Measurements from ENCODE around the gene OMD.
A peak's percentile ranks its signal among the peaks of the same experiment; 100 is the strongest.
"Not testable (repeated sequence)": the region's sequence is repeated elsewhere in the genome, so short reads cannot be mapped to it uniquely, and the experiment has no call there.

The OMD gene

GRCh38 chr9:92432350-92432749 lies 8.1 kb upstream of the OMD start:
- H3K9me3 Mint-ChIP-seq: no peaks in the 10 kb centered on the region
- no peak overlapping the region for H3K4me3 Mint-ChIP-seq
- no peaks in the 10 kb centered on the region for H3K4me1 Mint-ChIP-seq
- H3K27me3 Mint-ChIP-seq: no peaks in the 10 kb centered on the region
- DNase-seq: no peak
- H3K27ac Mint-ChIP-seq: no peak overlapping the region
- ATAC-seq (replicated peaks): no peak
- H3K36me3 Mint-ChIP-seq: peaks cover 5 to 6% of the 10 kb centered on the region in 2 donors

GRCh38 chr9:92429836-92430235 lies 5.6 kb upstream of the OMD start:
- Mint-ChIP-seq H3K4me3 (no peak overlapping the region), H3K27ac (no peak overlapping the region), H3K27me3 (no peaks in the 10 kb centered on the region), H3K36me3 (peaks cover 5 to 6% of the 10 kb centered on the region in 2 donors), H3K4me1 (no peaks in the 10 kb centered on the region), H3K9me3 (no peaks in the 10 kb centered on the region)
- no peak for ATAC-seq (replicated peaks)
- DNase-seq: no peak

DNA sequence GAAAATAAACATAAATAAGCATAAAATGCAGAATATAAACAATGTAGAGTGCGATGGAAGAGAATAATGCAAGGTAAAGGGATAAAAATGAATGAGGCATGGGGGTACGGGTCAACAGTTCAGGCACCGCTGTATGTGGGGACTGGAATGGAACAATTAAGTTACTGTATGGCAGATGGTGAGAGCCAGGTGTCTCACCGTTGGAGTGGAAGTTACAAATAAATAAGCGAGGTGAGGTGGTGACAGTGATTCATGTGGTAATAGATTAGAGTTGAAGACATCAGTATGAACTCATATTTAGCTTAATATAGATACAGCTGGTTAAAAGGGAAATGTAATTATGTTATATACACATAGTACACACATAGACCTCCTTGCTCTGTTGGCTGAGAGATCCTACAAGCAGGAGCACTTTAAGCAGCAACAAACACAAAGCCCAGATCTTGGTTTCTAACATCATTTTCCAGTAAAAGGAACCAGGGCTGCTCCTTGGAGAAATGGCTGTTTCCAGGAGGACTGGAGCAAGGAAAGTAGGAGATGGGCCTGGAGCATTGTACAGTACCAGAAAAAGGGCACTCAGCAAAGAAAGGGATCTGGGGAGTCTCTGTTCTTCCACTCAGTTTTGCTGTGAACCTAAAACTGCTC lies 2.4 kb upstream of the OMD start:
- no peaks in the 10 kb centered on the region for H3K27me3 Mint-ChIP-seq
- ATAC-seq (replicated peaks): no peak
- no peaks in the 10 kb centered on the region for H3K9me3 Mint-ChIP-seq

GRCh38 chr9:92425474-92425873 lies 1.2 kb upstream of the OMD start:
- H3K36me3 Mint-ChIP-seq: peaks cover 2 to 7% of the 10 kb centered on the region in 2 donors
- peaks cover 4 to 6% of the 10 kb centered on the region in 2 donors for H3K4me1 Mint-ChIP-seq
- H3K27ac Mint-ChIP-seq: no peak overlapping the region
- no peaks in the 10 kb centered on the region for H3K9me3 Mint-ChIP-seq
- ATAC-seq (replicated peaks): no peak
- no peak overlapping the region for H3K4me3 Mint-ChIP-seq
- DNase-seq: no peak
- H3K27me3 Mint-ChIP-seq: no peaks in the 10 kb centered on the region

More for the DNA sequence above, 2.4 kb upstream of the OMD start:
- no peak overlapping the region for H3K4me3 Mint-ChIP-seq
- peaks cover 5 to 10% of the 10 kb centered on the region in 2 donors for H3K36me3 Mint-ChIP-seq
- no peak for DNase-seq
- H3K4me1 Mint-ChIP-seq: peaks cover 4 to 6% of the 10 kb centered on the region in 2 donors
- no peak overlapping the region for H3K27ac Mint-ChIP-seq

DNA sequence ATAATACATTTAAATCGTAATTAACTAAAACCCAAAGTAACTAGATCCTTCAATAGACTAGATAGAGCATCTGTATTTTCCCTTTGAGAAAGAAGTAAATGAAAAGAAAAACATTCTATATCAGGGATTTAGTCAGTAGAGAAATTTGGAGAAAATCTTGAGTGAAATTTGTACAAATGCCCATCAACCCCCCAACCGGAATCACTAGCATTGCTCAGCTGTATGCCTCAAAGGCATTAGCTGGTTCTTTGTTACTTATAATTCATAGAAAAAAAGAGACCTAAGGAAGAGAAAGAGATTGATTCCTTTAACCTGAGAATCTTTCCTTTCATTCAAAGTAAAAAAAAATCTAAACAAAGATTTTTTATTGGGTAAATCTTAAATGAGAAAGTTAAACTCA lies 659 bp downstream of the OMD start:
- Mint-ChIP-seq H3K4me3 (no peak overlapping the region), H3K4me1 (peaks cover 4 to 6% of the 10 kb centered on the region in 2 donors), H3K27ac (no peak overlapping the region), H3K27me3 (no peaks in the 10 kb centered on the region), H3K9me3 (no peaks in the 10 kb centered on the region), H3K36me3 (peaks cover 2 to 4% of the 10 kb centered on the region in 2 donors)
- no peak for DNase-seq
- no peak for ATAC-seq (replicated peaks)

GRCh38 chr9:92422611-92423338 lies 1.5 kb downstream of the OMD start:
- ATAC-seq (replicated peaks): peak in 1 of 2 donors; percentile 43
- H3K27ac Mint-ChIP-seq: no peak overlapping the region
- no peak overlapping the region for H3K4me3 Mint-ChIP-seq
- H3K4me1 Mint-ChIP-seq: peaks cover 4 to 6% of the 10 kb centered on the region in 2 donors
- DNase-seq: no peak
- H3K36me3 Mint-ChIP-seq: peaks cover 2 to 4% of the 10 kb centered on the region in 2 donors
- H3K9me3 Mint-ChIP-seq: no peaks in the 10 kb centered on the region
- no peaks in the 10 kb centered on the region for H3K27me3 Mint-ChIP-seq

DNA sequence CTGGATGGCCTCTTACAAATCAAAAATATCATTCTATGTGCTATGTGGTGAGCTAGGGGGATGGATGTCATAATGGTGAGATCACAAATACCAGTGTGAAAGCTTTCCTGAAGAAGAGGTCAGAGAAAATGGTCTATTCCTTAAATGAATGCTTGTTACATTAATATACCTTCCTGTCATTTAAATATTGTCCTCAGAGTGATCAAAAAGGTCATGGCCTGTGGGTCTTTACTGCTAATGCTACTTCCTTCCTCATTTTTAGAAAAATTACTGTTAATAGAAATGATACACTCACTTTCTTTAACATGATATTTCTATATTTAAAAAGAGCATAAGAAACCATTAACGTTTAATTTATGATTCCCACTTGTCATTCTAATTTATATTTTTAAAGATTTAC lies 9.7 kb downstream of the OMD start:
- peaks cover 0 to 4% of the 10 kb centered on the region in 2 donors for H3K9me3 Mint-ChIP-seq
- ATAC-seq (replicated peaks) (peak; percentile 71 to 77), DNase-seq (no peak)
- H3K36me3 Mint-ChIP-seq: peaks cover 3 to 6% of the 10 kb centered on the region in 2 donors
- peaks cover 7 to 11% of the 10 kb centered on the region in 2 donors for H3K4me1 Mint-ChIP-seq
- H3K27me3 Mint-ChIP-seq: no peaks in the 10 kb centered on the region
- no peak overlapping the region for H3K27ac Mint-ChIP-seq
- H3K4me3 Mint-ChIP-seq: peak overlapping the region in 1 of 2 donors; percentile 28

DNA sequence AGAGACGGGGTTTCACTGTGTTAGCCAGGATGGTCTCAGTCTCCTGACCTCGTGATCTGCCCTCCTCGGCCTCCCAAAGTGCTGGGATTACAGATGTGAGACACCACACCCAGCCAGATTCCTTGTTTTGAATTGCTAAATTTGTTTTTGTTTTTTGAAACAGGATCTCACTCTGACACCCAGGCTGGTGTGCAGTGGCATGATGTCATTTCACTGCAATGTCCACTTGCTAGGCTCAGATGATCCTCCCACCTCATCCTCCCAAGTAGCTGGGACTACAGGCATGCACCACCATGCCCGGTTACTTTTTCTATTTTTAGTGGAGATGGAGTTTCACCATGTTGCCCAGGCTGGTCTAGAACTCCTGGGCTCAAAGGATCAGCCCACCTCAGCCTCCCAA lies 13.1 kb downstream of the OMD start:
- H3K36me3 Mint-ChIP-seq; H3K4me3 Mint-ChIP-seq; ATAC-seq (replicated peaks); H3K27me3 Mint-ChIP-seq; DNase-seq; H3K27ac Mint-ChIP-seq; H3K9me3 Mint-ChIP-seq: not testable (repeated sequence)
- peaks cover 18 to 23% of the 10 kb centered on the region in 2 donors for H3K4me1 Mint-ChIP-seq

DNA sequence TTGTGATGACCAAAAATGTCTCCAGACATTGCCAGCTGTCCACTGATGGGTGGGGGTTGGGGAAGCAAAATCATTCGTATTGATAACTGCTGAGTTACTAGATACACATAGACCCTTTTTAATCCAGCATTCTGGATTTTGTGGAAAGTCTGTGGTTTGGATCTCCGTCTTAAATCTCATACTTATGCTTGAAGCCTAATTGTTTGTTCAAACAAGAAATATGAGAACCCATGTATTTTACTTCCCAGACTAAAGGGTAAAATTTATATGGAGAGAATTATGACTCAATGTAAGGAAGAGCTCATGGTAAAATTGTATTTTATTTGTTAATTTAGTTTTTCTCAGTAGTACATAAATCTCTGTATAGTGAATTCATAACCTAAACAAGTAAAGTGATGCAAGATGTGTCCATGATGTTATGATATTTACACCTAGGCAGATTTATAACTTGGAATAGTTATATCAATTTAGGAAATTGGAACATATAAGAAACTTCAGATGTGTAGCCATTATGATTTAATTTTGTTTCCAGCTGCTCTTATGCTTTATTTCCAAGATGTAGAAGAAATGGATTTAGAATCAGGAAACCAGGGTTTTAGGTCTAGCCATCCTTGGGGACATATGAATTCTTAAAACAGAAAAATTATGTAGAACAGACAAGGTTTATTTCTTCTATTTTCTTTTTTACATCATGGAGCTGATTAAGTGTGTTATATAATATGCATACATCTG lies 15.4 kb downstream of the OMD start:
- Mint-ChIP-seq H3K4me1 (peaks cover 16 to 18% of the 10 kb centered on the region in 2 donors), H3K4me3 (no peak overlapping the region), H3K9me3 (peaks cover 0 to 4% of the 10 kb centered on the region in 2 donors), H3K27ac (no peak overlapping the region), H3K27me3 (no peaks in the 10 kb centered on the region), H3K36me3 (peaks cover 3 to 9% of the 10 kb centered on the region in 2 donors)
- DNase-seq (no peak), ATAC-seq (replicated peaks) (no peak)

DNA sequence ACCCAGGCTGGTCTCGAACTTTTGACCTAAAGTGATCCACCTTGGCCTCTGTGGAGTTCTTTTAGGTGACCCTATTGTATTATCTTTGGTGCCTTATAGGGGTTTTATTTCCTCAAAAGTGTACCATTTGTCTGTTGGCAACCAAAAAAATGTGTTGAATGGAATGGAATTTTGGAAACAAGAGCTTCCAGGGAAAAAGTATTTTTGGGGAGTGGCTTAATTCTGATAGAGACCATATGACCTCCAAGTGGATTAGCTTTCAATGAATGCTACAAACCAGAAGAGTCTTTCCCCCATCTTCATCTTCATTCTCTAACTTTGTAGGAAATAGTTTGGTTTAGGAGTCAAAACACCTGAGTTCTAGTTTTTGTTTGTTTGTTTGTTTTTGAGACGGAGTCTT lies 16.5 kb downstream of the OMD start:
- Mint-ChIP-seq H3K4me3 (no peak overlapping the region), H3K9me3 (peaks cover 0 to 4% of the 10 kb centered on the region in 2 donors), H3K27me3 (no peaks in the 10 kb centered on the region), H3K36me3 (peaks cover 3 to 9% of the 10 kb centered on the region in 2 donors), H3K27ac (no peak overlapping the region), H3K4me1 (peaks cover 16 to 18% of the 10 kb centered on the region in 2 donors)
- ATAC-seq (replicated peaks) (no peak), DNase-seq (no peak)

DNA sequence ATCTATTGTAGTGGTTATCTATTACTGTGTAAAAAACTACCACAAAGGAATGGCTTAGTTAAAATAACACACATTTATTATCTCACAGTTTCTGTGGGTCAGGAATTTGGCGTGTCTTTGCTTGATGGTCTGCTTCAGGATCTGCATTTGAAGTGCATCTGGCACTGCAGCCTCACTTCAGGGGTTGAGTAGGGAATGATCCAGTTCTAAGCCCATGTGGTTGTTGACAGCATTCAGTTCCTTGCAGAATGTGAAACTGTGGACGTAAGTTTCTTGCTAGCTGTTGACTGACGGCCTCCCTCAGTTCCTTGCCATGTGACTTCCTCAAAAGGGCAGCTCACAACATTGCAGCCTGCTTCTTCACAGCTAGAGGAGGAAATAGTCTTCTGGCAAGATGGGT lies 17.8 kb downstream of the OMD start:
- Mint-ChIP-seq H3K9me3 (no peaks in the 10 kb centered on the region), H3K4me3 (peak overlapping the region; percentile 59 to 62), H3K4me1 (peaks cover 16 to 18% of the 10 kb centered on the region in 2 donors), H3K27ac (peak overlapping the region; percentile 83), H3K27me3 (no peaks in the 10 kb centered on the region), H3K36me3 (peaks cover 0 to 2% of the 10 kb centered on the region in 2 donors)
- peak; percentile 99 to 100 for ATAC-seq (replicated peaks)
- DNase-seq: peak; percentile 26

- Mint-ChIP-seq H3K4me1 (peaks cover 16 to 18% of the 10 kb centered on the region in 2 donors), H3K4me3 (peak overlapping the region; percentile 59 to 62)
- ATAC-seq (replicated peaks): no peak
These were observed 18.5 kb downstream of the OMD start for GRCh38 chr9:92405818-92406217.

GRCh38 chr9:92404042-92404836 lies 20.0 kb downstream of the OMD start, which contains the start of gene OGN:
OGN (minus strand) TSS chr9:92404578; CDS start chr9:92403407, 1,171 bp downstream.
- peaks cover 16 to 18% of the 10 kb centered on the region in 2 donors for H3K4me1 Mint-ChIP-seq
- no peak within 1 kb of the TSS for H3K27ac Mint-ChIP-seq
- no peak for DNase-seq

More at GRCh38 chr9:92405818-92406217, 18.5 kb downstream of the OMD start:
- peaks cover 0 to 2% of the 10 kb centered on the region in 2 donors for H3K36me3 Mint-ChIP-seq
- no peaks in the 10 kb centered on the region for H3K27me3 Mint-ChIP-seq
- H3K9me3 Mint-ChIP-seq: no peaks in the 10 kb centered on the region
- DNase-seq: no peak
- H3K27ac Mint-ChIP-seq: peak overlapping the region; percentile 0

More at GRCh38 chr9:92404042-92404836, 20.0 kb downstream of the OMD start, which contains the start of gene OGN:
- H3K4me3 Mint-ChIP-seq: no peak within 1 kb of the TSS
- no peaks in the 10 kb centered on the region for H3K9me3 Mint-ChIP-seq
- H3K27me3 Mint-ChIP-seq: no peaks in the 10 kb centered on the region
- H3K36me3 Mint-ChIP-seq: peaks cover 0 to 2% of the 10 kb centered on the region in 2 donors
- ATAC-seq (replicated peaks): no peak
